Activated B cell treated with CpG ODN at 0.5 μM for 24 hours (primary cell): Measurements from ENCODE around the gene TGM2. TPM values are rescaled to one million over a fixed set of nuclear protein-coding genes. Genes with fewer than 3 reads are reported as not detected.

ENCODE experiments used
- ATAC-seq: fragments of 200-7000 bp; cut with Tn5 transposase; one replicate; pipeline ENCODE4 v1.10.0; 2021; ENCODE audit warnings: low read depth, mild to moderate bottlenecking, moderate library complexity
- CTCF ChIA-PET: fragments of 350-600 bp; sonication (Branson Sonifier 250); formaldehyde crosslinking; loops from one replicate; lab custom pipeline; 2021; ENCODE audit warnings: antibody characterized with exemption; lab: Charles Lee
- POLR2A ChIA-PET: fragments of 350-600 bp; sonication (Branson Sonifier 250); formaldehyde crosslinking; loops from one replicate; lab custom pipeline; 2021; ENCODE audit warnings: antibody characterized with exemption; lab: Charles Lee
- DNase-seq: peaks from one replicate; pipeline ENCODE4 v3.0.0; 2022
- H3K27ac Mint-ChIP-seq: one replicate; pipeline ENCODE4 v1.8.0; 2020; ENCODE audit warnings: mixed read lengths
- H3K27me3 Mint-ChIP-seq: one replicate; pipeline ENCODE4 v1.8.0; 2021; ENCODE audit warnings: mixed read lengths
- H3K36me3 Mint-ChIP-seq: one replicate; pipeline ENCODE4 v1.8.0; 2021; ENCODE audit warnings: low read depth, mixed read lengths
- H3K4me1 Mint-ChIP-seq: one replicate; pipeline ENCODE4 v1.8.0; 2021; ENCODE audit warnings: mixed read lengths
- H3K4me3 Mint-ChIP-seq: one replicate; pipeline ENCODE4 v1.8.0; 2020; ENCODE audit warnings: mild to moderate bottlenecking, mixed read lengths
- H3K9me3 Mint-ChIP-seq: one replicate; pipeline ENCODE4 v1.8.0; 2020; ENCODE audit warnings: mixed read lengths
- intact Hi-C: fragments of 100-400 bp; cut with micrococcal nuclease; formaldehyde crosslinking; loops from one replicate; pipeline ENCODE4 v1.15.1; 2024
- total RNA-seq: library from RNA; stranded (reverse); gene quantifications from 2 replicates; pipeline ENCODE4 v1.2.3, GENCODE V29; 2022
- TF ChIP-seq, protein P1 (sequence below): fragments of 200-600 bp; IDR thresholded peaks from one replicate; pipeline ENCODE4 v1.8.0; 2022; ENCODE audit warnings: antibody characterized with exemption, mild to moderate bottlenecking

TGM2 gene
- total RNA-seq, 1 donor from 2014 or later: 22.9 TPM

DNA sequence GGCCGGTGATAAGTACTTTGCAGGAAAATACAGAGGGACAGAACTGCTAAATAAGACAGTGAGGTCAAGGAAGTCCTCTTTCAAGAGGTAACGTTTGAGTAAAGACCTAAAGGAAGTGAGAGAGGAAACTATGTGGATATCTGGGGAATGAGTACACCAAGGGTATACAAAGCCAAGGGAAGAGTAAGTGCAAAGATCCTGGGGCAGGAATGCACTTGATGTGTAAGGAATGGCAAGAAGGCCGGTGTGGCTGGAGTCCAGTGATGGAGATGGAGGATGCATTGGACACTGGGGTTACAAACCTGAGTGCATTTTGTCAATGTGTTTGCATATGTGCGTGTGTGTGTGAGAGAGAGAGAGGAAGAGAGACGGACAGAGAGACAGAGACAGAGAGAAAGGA lies 32.1 kb upstream of the TGM2 start:
- peaks cover 22% of the 10 kb centered on the region for H3K4me1 Mint-ChIP-seq
- CTCF ChIA-PET: interaction anchor here (0.8 to 2.9 kb wide), 3 partner anchors 10 to 139 kb away, joined by 3 to 15 read pairs (median 12); no protein-coding TSS in a partner anchor
- peaks cover 8% of the 10 kb centered on the region for H3K27me3 Mint-ChIP-seq
- POLR2A ChIA-PET: interaction anchor here (1.9 kb wide), 1 partner anchor 19 kb away, joined by 3 read pairs; no protein-coding TSS in a partner anchor
- no peak overlapping the region for H3K4me3 Mint-ChIP-seq
- TF ChIP-seq, protein P1, sequence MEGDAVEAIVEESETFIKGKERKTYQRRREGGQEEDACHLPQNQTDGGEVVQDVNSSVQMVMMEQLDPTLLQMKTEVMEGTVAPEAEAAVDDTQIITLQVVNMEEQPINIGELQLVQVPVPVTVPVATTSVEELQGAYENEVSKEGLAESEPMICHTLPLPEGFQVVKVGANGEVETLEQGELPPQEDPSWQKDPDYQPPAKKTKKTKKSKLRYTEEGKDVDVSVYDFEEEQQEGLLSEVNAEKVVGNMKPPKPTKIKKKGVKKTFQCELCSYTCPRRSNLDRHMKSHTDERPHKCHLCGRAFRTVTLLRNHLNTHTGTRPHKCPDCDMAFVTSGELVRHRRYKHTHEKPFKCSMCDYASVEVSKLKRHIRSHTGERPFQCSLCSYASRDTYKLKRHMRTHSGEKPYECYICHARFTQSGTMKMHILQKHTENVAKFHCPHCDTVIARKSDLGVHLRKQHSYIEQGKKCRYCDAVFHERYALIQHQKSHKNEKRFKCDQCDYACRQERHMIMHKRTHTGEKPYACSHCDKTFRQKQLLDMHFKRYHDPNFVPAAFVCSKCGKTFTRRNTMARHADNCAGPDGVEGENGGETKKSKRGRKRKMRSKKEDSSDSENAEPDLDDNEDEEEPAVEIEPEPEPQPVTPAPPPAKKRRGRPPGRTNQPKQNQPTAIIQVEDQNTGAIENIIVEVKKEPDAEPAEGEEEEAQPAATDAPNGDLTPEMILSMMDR: no peak
- no peak overlapping the region for H3K27ac Mint-ChIP-seq
- ATAC-seq: no peak
- intact Hi-C loops: loop anchor here (2.0 kb wide), 1 partner anchor 22 kb away; no protein-coding TSS in a partner anchor
- no peaks in the 10 kb centered on the region for H3K9me3 Mint-ChIP-seq
- DNase-seq: no peak
- no peaks in the 10 kb centered on the region for H3K36me3 Mint-ChIP-seq

DNA sequence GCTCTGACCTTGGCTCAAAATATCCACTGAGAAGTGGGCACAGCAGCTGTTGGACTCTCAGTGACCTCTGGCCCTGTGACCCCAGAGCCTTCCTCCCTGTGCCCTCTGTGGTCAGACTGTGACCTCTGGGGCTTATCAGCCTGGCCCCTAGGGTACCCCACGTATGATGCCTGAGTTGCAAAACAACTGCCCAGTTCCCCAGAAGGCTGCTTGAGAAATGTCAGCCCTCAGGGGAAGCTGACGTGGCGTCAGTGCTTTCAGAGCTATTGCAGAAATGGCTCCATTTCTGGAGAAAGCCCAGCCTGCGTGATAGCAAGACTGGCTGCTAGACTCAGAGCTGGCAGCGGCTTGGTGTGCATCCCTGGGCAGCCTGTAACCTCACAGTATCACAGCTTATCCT lies 31.5 kb upstream of the TGM2 start:
- H3K36me3 Mint-ChIP-seq: no peaks in the 10 kb centered on the region
- intact Hi-C loops: loop anchor here (2.0 kb wide), 1 partner anchor 22 kb away; no protein-coding TSS in a partner anchor
- TF ChIP-seq, protein P1: no peak
- ChIA-PET CTCF (interaction anchor here (1.0 to 2.9 kb wide), 4 partner anchors 10 to 138 kb away, joined by 3 to 15 read pairs (median 8); no protein-coding TSS in a partner anchor), POLR2A (interaction anchor here (1.9 kb wide), 1 partner anchor 20 kb away, joined by 3 read pairs; no protein-coding TSS in a partner anchor)
- H3K27me3 Mint-ChIP-seq: peaks cover 8% of the 10 kb centered on the region
- no peak overlapping the region for H3K4me3 Mint-ChIP-seq
- no peak overlapping the region for H3K27ac Mint-ChIP-seq
- peaks cover 22% of the 10 kb centered on the region for H3K4me1 Mint-ChIP-seq
- DNase-seq (peak; percentile 23), ATAC-seq (peak; percentile 88)
- H3K9me3 Mint-ChIP-seq: no peaks in the 10 kb centered on the region

DNA sequence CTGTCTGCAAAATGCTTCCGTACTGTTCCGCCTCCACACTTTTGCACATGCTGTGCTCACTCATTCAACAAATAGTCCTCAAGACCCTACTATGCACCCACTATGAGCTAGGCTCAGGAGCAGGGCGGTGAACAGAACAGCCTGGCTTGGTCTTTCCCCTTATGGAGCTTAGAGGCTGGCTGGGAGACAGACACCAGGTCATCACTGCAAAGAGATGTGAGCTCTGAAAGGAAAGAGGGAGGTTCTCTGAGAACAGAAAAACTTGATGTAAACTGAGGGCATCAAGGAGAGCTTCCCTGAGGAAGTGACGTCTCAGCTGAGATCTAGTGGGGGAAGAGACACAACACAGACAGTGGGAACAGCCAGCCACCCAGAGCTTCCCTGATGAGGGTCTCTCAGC lies 31.0 kb upstream of the TGM2 start:
- Mint-ChIP-seq H3K27me3 (peaks cover 8% of the 10 kb centered on the region), H3K4me3 (no peak overlapping the region), H3K9me3 (no peaks in the 10 kb centered on the region), H3K36me3 (no peaks in the 10 kb centered on the region), H3K4me1 (peaks cover 22% of the 10 kb centered on the region), H3K27ac (no peak overlapping the region)
- TF ChIP-seq, protein P1: no peak
- ATAC-seq (no peak), DNase-seq (no peak)
- intact Hi-C loops: loop anchor here (2.0 kb wide), 1 partner anchor 23 kb away; no protein-coding TSS in a partner anchor
- ChIA-PET POLR2A (interaction anchor here (1.9 kb wide), 1 partner anchor 20 kb away, joined by 3 read pairs; no protein-coding TSS in a partner anchor), CTCF (interaction anchor here (1.0 to 2.9 kb wide), 4 partner anchors 11 to 138 kb away, joined by 3 to 15 read pairs (median 8); no protein-coding TSS in a partner anchor)

DNA sequence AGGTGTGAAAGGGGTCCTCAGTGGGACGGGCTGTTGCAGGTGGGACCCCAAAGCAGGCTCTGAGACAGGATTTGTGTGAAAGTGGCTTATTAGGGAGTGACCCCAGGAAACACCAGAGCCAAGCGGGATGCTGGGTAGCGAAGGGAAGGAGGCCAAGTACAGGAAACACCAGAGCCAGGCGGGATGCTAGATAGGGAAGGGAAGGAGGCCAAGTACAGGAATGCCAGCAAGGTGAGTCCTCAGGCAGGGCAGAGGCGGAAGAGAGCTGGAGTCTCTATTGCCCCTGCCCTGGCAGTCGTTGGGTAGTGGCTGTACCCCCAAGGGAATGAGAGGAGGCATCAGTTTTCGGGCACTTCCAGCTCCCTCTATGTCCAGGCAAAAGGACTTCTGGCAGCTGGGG lies 30.5 kb upstream of the TGM2 start:
- no peaks in the 10 kb centered on the region for H3K36me3 Mint-ChIP-seq
- no peaks in the 10 kb centered on the region for H3K9me3 Mint-ChIP-seq
- peaks cover 8% of the 10 kb centered on the region for H3K27me3 Mint-ChIP-seq
- CTCF ChIA-PET: interaction anchor here (1.3 to 2.9 kb wide), 3 partner anchors 26 to 137 kb away, joined by 3 to 15 read pairs (median 12); no protein-coding TSS in a partner anchor
- DNase-seq (no peak), ATAC-seq (no peak)
- intact Hi-C loops: no loop called here
- POLR2A ChIA-PET: no interaction called here
- TF ChIP-seq, protein P1: no peak
- no peak overlapping the region for H3K4me3 Mint-ChIP-seq
- H3K27ac Mint-ChIP-seq: no peak overlapping the region
- peaks cover 22% of the 10 kb centered on the region for H3K4me1 Mint-ChIP-seq

DNA sequence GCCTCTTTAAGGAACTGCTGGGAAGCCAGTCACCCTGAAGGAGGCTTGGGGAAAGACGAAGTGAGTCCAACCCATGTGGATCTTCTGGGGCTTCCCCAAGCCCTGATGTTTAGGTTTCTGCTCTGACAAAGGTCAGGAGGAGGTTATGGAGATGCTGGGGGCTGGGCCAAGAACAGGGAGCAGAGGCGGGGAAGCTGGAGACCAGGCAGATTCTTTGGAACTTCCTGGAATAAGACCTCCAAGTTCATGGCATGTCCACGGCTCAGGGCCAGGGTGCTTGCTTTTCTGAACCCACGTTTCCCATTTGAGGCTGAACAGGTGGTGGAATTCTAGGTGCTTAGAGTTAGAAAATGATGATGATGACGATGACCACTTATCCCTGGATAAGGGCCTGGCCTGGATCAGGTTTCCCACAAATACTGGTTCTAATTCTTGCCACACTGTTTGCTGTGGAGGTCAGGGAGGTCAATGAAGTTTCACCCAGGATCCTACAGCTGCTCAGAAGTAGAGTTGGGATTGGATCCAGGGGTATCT lies 30.0 kb upstream of the TGM2 start:
- CTCF ChIA-PET: interaction anchor here (1.3 to 2.9 kb wide), 2 partner anchors 122 to 137 kb away, joined by 3 to 15 read pairs; no protein-coding TSS in a partner anchor

More for the DNA sequence above, 30.0 kb upstream of the TGM2 start:
- Mint-ChIP-seq H3K27me3 (peaks cover 8% of the 10 kb centered on the region), H3K9me3 (no peaks in the 10 kb centered on the region), H3K27ac (no peak overlapping the region), H3K36me3 (no peaks in the 10 kb centered on the region), H3K4me1 (peaks cover 22% of the 10 kb centered on the region), H3K4me3 (no peak overlapping the region)
- DNase-seq (no peak), ATAC-seq (no peak)
- TF ChIP-seq, protein P1: no peak
- POLR2A ChIA-PET: no interaction called here
- intact Hi-C loops: no loop called here
